Middle frontal gyrus (tissue), 1 donor: Measurements from ENCODE around the gene PCSK5.

Experiments
- DNase-seq: peaks from one replicate; pipeline ENCODE4 v3.0.0-alpha.2; 2015; ENCODE audit warnings: low spot score; ENCODE audit errors: extremely low spot score

Gene PCSK5

GRCh38 chr9:75921391-75922127 lies 31.1 kb downstream of the PCSK5 start:
- DNase-seq = no peak

- DNase-seq = no peak
These were observed 35.9 kb downstream of the PCSK5 start for GRCh38 chr9:75926385-75926784.

- no peak for DNase-seq
These were observed 36.9 kb downstream of the PCSK5 start for GRCh38 chr9:75927356-75927755.

- no peak for DNase-seq
These were observed 39.7 kb downstream of the PCSK5 start for GRCh38 chr9:75930190-75930589.

GRCh38 chr9:75930730-75931321 lies 40.4 kb downstream of the PCSK5 start:
- DNase-seq = no peak

GRCh38 chr9:75933982-75934381 lies 43.5 kb downstream of the PCSK5 start:
- no peak for DNase-seq

GRCh38 chr9:75935591-75935990 lies 45.1 kb downstream of the PCSK5 start:
- no peak for DNase-seq

GRCh38 chr9:75937521-75938258 lies 47.2 kb downstream of the PCSK5 start:
- DNase-seq = no peak

- no peak for DNase-seq
These were observed 48.5 kb downstream of the PCSK5 start for GRCh38 chr9:75938946-75939345.

- DNase-seq = no peak
These were observed 49.2 kb downstream of the PCSK5 start for GRCh38 chr9:75939536-75940111.

GRCh38 chr9:75941066-75941465 lies 50.6 kb downstream of the PCSK5 start:
- no peak for DNase-seq

- no peak for DNase-seq
These were observed 51.3 kb downstream of the PCSK5 start for GRCh38 chr9:75941577-75942311.

- DNase-seq = no peak
These were observed 56.3 kb downstream of the PCSK5 start for GRCh38 chr9:75946766-75947165.

GRCh38 chr9:75947233-75947632 lies 56.8 kb downstream of the PCSK5 start:
- no peak for DNase-seq

- DNase-seq = no peak
These were observed 60.5 kb downstream of the PCSK5 start for GRCh38 chr9:75950998-75951397.

GRCh38 chr9:75953218-75953617 lies 62.7 kb downstream of the PCSK5 start:
- no peak for DNase-seq

GRCh38 chr9:75956161-75956560 lies 65.7 kb downstream of the PCSK5 start:
- no peak for DNase-seq

GRCh38 chr9:75957116-75957515 lies 66.6 kb downstream of the PCSK5 start:
- DNase-seq = no peak

GRCh38 chr9:75958226-75958625 lies 67.8 kb downstream of the PCSK5 start:
- DNase-seq = no peak

- DNase-seq = no peak
These were observed 70.1 kb downstream of the PCSK5 start for GRCh38 chr9:75960551-75960950.

GRCh38 chr9:75962013-75962661 lies 71.7 kb downstream of the PCSK5 start:
- DNase-seq = no peak
